GM23338 (cell line): ENCODE data around the gene VPS39. TPM values are rescaled to one million over a fixed set of nuclear protein-coding genes. Genes with fewer than 3 reads are reported as not detected.
A peak's percentile ranks its signal among the peaks of the same experiment; 100 is the strongest.

Experiments used
- ATAC-seq: fragments of 200-7000 bp; cut with Tn5 transposase; 3 replicates; pipeline ENCODE4 v1.9.1; 2020
- DNase-seq: peaks from one replicate; pipeline ENCODE4 v3.0.0-alpha.2; 2015; ENCODE audit warnings: low spot score
- H2AFZ ChIP-seq: fragments of 200-600 bp; sonication (generic); 2 replicates; pipeline ENCODE4 v1.8.0; 2016; ENCODE audit warnings: antibody characterized with exemption, mild to moderate bottlenecking, moderate library complexity
- H3F3A ChIP-seq: fragments of 200-600 bp; sonication (generic); replicated peaks from 2 replicates; pipeline ENCODE4 v1.8.0; 2017; ENCODE audit warnings: antibody characterized with exemption, mixed run types, low read depth
- H3K27ac ChIP-seq: fragments of 200-600 bp; sonication (generic); 2 replicates; pipeline ENCODE4 v1.6.1; 2016; ENCODE audit warnings: low read depth
- H3K27me3 ChIP-seq: fragments of 200-600 bp; sonication (generic); 2 replicates; pipeline ENCODE4 v1.8.0; 2016; ENCODE audit warnings: mild to moderate bottlenecking, mixed run types, moderate library complexity; ENCODE audit not compliant: insufficient read depth
- H3K36me3 ChIP-seq: fragments of 200-600 bp; sonication (generic); 2 replicates; pipeline ENCODE4 v1.8.0; 2016; ENCODE audit warnings: mild to moderate bottlenecking; ENCODE audit not compliant: insufficient read depth
- H3K4me1 ChIP-seq: fragments of 200-600 bp; sonication (generic); 2 replicates; pipeline ENCODE4 v1.8.0; 2016; ENCODE audit warnings: mild to moderate bottlenecking, moderate library complexity; ENCODE audit not compliant: insufficient read depth
- H3K4me2 ChIP-seq: fragments of 200-600 bp; sonication (generic); 2 replicates; pipeline ENCODE4 v1.7.1; 2017; ENCODE audit warnings: mixed run types
- H3K4me3 ChIP-seq: fragments of 200-600 bp; sonication (generic); 2 replicates; pipeline ENCODE4 v1.6.1; 2016; ENCODE audit warnings: mixed run types
- H3K79me2 ChIP-seq: fragments of 200-600 bp; sonication (generic); replicated peaks from 2 replicates; pipeline ENCODE4 v1.8.0; 2017; ENCODE audit warnings: mild to moderate bottlenecking; ENCODE audit not compliant: insufficient read depth
- H3K9me2 ChIP-seq: fragments of 200-600 bp; sonication (generic); 2 replicates; pipeline ENCODE4 v1.8.0; 2017; ENCODE audit not compliant: insufficient read depth
- H4K20me1 ChIP-seq: fragments of 200-600 bp; sonication (generic); replicated peaks from 2 replicates; pipeline ENCODE4 v1.8.0; 2017; ENCODE audit warnings: mild to moderate bottlenecking; ENCODE audit not compliant: insufficient read depth
- H3K27ac Mint-ChIP-seq: 2 replicates; pipeline ENCODE4 v1.8.0; 2020; ENCODE audit warnings: inconsistent platforms, mild to moderate bottlenecking, moderate library complexity, mixed read lengths
- H3K27me3 Mint-ChIP-seq: 3 replicates; pipeline ENCODE4 v1.8.0; 2022; ENCODE audit warnings: low read depth, mild to moderate bottlenecking, moderate library complexity, mixed read lengths, inconsistent platforms; ENCODE audit not compliant: insufficient read depth, poor library complexity
- H3K36me3 Mint-ChIP-seq: 3 replicates; pipeline ENCODE4 v1.8.0; 2021; ENCODE audit warnings: low read depth, mild to moderate bottlenecking, inconsistent platforms, moderate library complexity, mixed read lengths
- H3K4me1 Mint-ChIP-seq: 3 replicates; pipeline ENCODE4 v1.8.0; 2020; ENCODE audit warnings: mild to moderate bottlenecking, inconsistent platforms, mixed read lengths
- H3K4me3 Mint-ChIP-seq: 3 replicates; pipeline ENCODE4 v1.8.0; 2021; ENCODE audit warnings: moderate library complexity, mild to moderate bottlenecking, inconsistent platforms, mixed read lengths
- H3K9me3 Mint-ChIP-seq: 3 replicates; pipeline ENCODE4 v1.8.0; 2020; ENCODE audit warnings: moderate library complexity, mild to moderate bottlenecking, inconsistent platforms, mixed read lengths
- CREB1 ChIP-seq: fragments of 250-450 bp; sonication (Bioruptor Pico); IDR thresholded peaks from 2 replicates; pipeline ENCODE4 v1.5.0; 2020; ENCODE audit warnings: low read depth, mild to moderate bottlenecking, moderate library complexity
- EZH2 ChIP-seq: fragments of 200-600 bp; sonication (generic); IDR thresholded peaks from one replicate; pipeline ENCODE4 v1.8.0; 2017; ENCODE audit warnings: antibody characterized with exemption, mild to moderate bottlenecking, low read depth; ENCODE audit not compliant: unreplicated experiment
- EZH2phosphoT487 ChIP-seq: fragments of 200-600 bp; sonication (generic); IDR thresholded peaks from one replicate; pipeline ENCODE4 v1.8.1; 2018; ENCODE audit warnings: antibody characterized with exemption; ENCODE audit not compliant: unreplicated experiment
- JUNB ChIP-seq: IDR thresholded peaks from one replicate; pipeline ENCODE4 v1.6.1; 2016; ENCODE audit warnings: antibody characterized with exemption; ENCODE audit not compliant: unreplicated experiment
- NANOG ChIP-seq: IDR thresholded peaks from 2 replicates; pipeline ENCODE4 v1.6.1; 2016; ENCODE audit warnings: antibody characterized with exemption, borderline replicate concordance
- POLR2AphosphoS5 ChIP-seq: IDR thresholded peaks from 2 replicates; pipeline ENCODE4 v1.6.1; 2016; ENCODE audit warnings: antibody characterized with exemption, low read depth
- STAT1 ChIP-seq: IDR thresholded peaks from one replicate; pipeline ENCODE4 v1.6.1; 2016; ENCODE audit warnings: antibody characterized with exemption; ENCODE audit not compliant: unreplicated experiment
- ZNF114 ChIP-seq: fragments of 250-450 bp; sonication (Bioruptor Pico); IDR thresholded peaks from 2 replicates; pipeline ENCODE4 v1.5.0; 2020; ENCODE audit warnings: mild to moderate bottlenecking, moderate library complexity
- ZNF331 ChIP-seq: fragments of 250-450 bp; sonication (Bioruptor Pico); IDR thresholded peaks from 2 replicates; pipeline ENCODE4 v1.5.0; 2020; ENCODE audit warnings: low read depth, mild to moderate bottlenecking, moderate library complexity
- polyA plus RNA-seq: library from polyadenylated mRNA; unstranded; fragments of >200 nt; fragmentation: Nextera tagmentation; extraction: Ambion mirVana; gene quantifications from 2 replicates; pipeline ENCODE4 v1.2.1, GENCODE V29; 2016
- total RNA-seq: library from RNA; depleted of rRNA; stranded (reverse); fragments of >200 nt; shearing (Covaris generic); gene quantifications from 2 replicates; pipeline ENCODE4 v1.2.3, GENCODE V29; 2014
- TF ChIP-seq, protein P1 (sequence below): IDR thresholded peaks from 2 replicates; pipeline ENCODE4 v1.6.1; 2016; ENCODE audit warnings: antibody characterized with exemption
- TF ChIP-seq, protein P2 (sequence below): IDR thresholded peaks from one replicate; pipeline ENCODE4 v1.6.1; 2018; ENCODE audit warnings: antibody characterized with exemption; ENCODE audit not compliant: unreplicated experiment
- TF ChIP-seq, protein P3 (sequence below), 2 experiments: fragments of 200-600 bp in 1 of 2; sonication (generic) in 1 of 2; conservative IDR thresholded peaks; 2 replicates each; pipeline versions ENCODE4 v1.5.1 to v1.6.1; 2016 to 2017; ENCODE audit warnings: antibody characterized with exemption in 2 of 2, low read depth in 2 of 2, mild to moderate bottlenecking in 2 of 2, moderate library complexity in 1 of 2

Gene VPS39
- total and polyA plus RNA-seq, 2 experiments from 2014 or later = 14.9 to 45.1 TPM

DNA sequence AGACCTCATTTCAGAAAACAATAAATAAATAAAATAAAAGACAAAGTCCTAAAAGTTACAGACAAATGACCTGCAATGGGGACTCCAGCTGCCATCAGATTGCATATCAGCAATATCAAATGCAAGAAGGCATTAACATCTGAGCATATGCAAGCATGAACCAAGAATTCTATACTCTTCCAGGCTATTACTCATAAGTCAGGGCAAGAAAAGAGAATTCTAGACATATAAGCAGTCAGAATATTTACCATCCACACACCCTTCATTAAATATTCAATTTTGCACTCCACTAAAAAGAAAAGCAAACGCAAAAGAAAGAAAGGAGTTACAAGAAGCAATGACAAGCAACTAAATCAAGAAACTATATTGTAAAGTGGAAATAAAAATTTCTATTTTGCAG lies 72.8 kb downstream of the VPS39 start (continued):
- TF ChIP-seq, protein P1, sequence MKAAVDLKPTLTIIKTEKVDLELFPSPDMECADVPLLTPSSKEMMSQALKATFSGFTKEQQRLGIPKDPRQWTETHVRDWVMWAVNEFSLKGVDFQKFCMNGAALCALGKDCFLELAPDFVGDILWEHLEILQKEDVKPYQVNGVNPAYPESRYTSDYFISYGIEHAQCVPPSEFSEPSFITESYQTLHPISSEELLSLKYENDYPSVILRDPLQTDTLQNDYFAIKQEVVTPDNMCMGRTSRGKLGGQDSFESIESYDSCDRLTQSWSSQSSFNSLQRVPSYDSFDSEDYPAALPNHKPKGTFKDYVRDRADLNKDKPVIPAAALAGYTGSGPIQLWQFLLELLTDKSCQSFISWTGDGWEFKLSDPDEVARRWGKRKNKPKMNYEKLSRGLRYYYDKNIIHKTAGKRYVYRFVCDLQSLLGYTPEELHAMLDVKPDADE = no peak
- TF ChIP-seq ZNF114 (CRISPR knock-in tag) (no peak), CREB1 (CRISPR knock-in tag) (no peak), JUNB (no peak), ZNF331 (CRISPR knock-in tag) (no peak), POLR2AphosphoS5 (no peak), STAT1 (no peak), EZH2phosphoT487 (no peak), EZH2 (no peak)
- TF ChIP-seq, protein P2, sequence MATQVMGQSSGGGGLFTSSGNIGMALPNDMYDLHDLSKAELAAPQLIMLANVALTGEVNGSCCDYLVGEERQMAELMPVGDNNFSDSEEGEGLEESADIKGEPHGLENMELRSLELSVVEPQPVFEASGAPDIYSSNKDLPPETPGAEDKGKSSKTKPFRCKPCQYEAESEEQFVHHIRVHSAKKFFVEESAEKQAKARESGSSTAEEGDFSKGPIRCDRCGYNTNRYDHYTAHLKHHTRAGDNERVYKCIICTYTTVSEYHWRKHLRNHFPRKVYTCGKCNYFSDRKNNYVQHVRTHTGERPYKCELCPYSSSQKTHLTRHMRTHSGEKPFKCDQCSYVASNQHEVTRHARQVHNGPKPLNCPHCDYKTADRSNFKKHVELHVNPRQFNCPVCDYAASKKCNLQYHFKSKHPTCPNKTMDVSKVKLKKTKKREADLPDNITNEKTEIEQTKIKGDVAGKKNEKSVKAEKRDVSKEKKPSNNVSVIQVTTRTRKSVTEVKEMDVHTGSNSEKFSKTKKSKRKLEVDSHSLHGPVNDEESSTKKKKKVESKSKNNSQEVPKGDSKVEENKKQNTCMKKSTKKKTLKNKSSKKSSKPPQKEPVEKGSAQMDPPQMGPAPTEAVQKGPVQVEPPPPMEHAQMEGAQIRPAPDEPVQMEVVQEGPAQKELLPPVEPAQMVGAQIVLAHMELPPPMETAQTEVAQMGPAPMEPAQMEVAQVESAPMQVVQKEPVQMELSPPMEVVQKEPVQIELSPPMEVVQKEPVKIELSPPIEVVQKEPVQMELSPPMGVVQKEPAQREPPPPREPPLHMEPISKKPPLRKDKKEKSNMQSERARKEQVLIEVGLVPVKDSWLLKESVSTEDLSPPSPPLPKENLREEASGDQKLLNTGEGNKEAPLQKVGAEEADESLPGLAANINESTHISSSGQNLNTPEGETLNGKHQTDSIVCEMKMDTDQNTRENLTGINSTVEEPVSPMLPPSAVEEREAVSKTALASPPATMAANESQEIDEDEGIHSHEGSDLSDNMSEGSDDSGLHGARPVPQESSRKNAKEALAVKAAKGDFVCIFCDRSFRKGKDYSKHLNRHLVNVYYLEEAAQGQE = no peak
- TF ChIP-seq, protein P3, sequence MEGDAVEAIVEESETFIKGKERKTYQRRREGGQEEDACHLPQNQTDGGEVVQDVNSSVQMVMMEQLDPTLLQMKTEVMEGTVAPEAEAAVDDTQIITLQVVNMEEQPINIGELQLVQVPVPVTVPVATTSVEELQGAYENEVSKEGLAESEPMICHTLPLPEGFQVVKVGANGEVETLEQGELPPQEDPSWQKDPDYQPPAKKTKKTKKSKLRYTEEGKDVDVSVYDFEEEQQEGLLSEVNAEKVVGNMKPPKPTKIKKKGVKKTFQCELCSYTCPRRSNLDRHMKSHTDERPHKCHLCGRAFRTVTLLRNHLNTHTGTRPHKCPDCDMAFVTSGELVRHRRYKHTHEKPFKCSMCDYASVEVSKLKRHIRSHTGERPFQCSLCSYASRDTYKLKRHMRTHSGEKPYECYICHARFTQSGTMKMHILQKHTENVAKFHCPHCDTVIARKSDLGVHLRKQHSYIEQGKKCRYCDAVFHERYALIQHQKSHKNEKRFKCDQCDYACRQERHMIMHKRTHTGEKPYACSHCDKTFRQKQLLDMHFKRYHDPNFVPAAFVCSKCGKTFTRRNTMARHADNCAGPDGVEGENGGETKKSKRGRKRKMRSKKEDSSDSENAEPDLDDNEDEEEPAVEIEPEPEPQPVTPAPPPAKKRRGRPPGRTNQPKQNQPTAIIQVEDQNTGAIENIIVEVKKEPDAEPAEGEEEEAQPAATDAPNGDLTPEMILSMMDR (conservative IDR thresholded peaks at IDR 0.05; ENCODE audit: low read depth in 2 of 2) = no peak

DNA sequence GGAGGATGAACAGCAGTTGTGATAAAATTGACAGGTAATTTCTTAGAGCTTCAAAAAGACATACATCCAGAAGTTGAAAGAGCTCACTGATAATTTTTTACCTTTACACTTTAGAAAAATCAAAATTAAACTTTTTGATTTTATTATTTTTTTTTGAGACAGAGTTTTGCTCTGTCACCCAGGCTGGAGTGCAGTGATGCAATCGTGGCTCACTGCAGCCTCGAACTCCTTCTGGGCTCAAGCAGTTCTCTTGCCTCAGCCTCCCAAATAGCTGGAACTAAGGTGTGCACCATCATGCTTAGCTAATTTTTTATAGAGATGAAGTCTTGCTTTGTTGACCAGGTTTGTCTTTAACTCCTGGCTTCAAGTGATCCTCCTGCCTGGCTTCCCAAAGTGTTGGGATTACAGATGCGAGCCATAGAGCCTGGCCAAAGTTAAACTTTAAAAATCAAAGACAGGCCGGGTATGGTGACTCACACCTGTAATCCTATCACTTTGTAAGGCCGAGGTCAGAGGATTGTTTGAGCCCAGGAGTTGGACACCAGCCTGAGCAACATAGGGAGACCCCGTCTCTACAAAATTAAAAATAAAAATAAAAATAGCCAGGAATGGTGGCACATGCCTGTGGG lies 73.4 kb downstream of the VPS39 start:
- no peak for DNase-seq
- H3K4me3 Mint-ChIP-seq = no peak overlapping the region
- peak overlapping the region; percentile 88; the same call in 1 of the 2 replicates for H2AFZ ChIP-seq
- peaks cover 9% of the 10 kb centered on the region; the same call in 2 of the 3 replicates for H3K4me1 Mint-ChIP-seq
- no peaks in the 10 kb centered on the region for H3F3A ChIP-seq
- H3K79me2 ChIP-seq = no peaks in the 10 kb centered on the region
- H3K27me3 ChIP-seq = no peaks in the 10 kb centered on the region
- H3K4me1 ChIP-seq = no peaks in the 10 kb centered on the region; the same call in 1 of the 2 replicates
- peaks cover 9% of the 10 kb centered on the region for H3K27me3 Mint-ChIP-seq
- no peak for ATAC-seq
- peaks cover 7% of the 10 kb centered on the region; the same call in 2 of the 3 replicates for H3K9me3 Mint-ChIP-seq
- H3K9me2 ChIP-seq = no peaks in the 10 kb centered on the region
- H3K4me3 ChIP-seq = no peak overlapping the region
- H3K27ac Mint-ChIP-seq = no peak overlapping the region
- no peaks in the 10 kb centered on the region for H4K20me1 ChIP-seq
- H3K4me2 ChIP-seq = no peak overlapping the region
- no peak overlapping the region for H3K27ac ChIP-seq
- H3K36me3 ChIP-seq = no peaks in the 10 kb centered on the region
- no peaks in the 10 kb centered on the region for H3K36me3 Mint-ChIP-seq
- TF ChIP-seq, protein P2 = no peak
- TF ChIP-seq, protein P3 (conservative IDR thresholded peaks at IDR 0.05; ENCODE audit: low read depth in 2 of 2) = no peak
- TF ChIP-seq ZNF114 (CRISPR knock-in tag) (no peak), EZH2phosphoT487 (no peak), ZNF331 (CRISPR knock-in tag) (no peak), NANOG (no peak), POLR2AphosphoS5 (no peak), EZH2 (no peak), CREB1 (CRISPR knock-in tag) (no peak)
- TF ChIP-seq, protein P1 = no peak
